MM.1S (cell line): ENCODE results near the gene MMP11.

Experiments used
- CTCF ChIP-seq: fragments of 300-600 bp; sonication (generic); IDR thresholded peaks from 2 replicates; pipeline ENCODE4 v1.5.1; 2016; ENCODE audit warnings: antibody characterized with exemption, low read length, mixed read lengths
- EZH2 ChIP-seq: fragments of 300-600 bp; sonication (generic); optimal IDR thresholded peaks from 2 replicates; pipeline ENCODE3; 2017; ENCODE audit warnings: low read depth, mild to moderate bottlenecking, antibody characterized with exemption, low read length, mixed read lengths
- EZH2phosphoT487 ChIP-seq: fragments of 300-600 bp; sonication (generic); IDR thresholded peaks from 2 replicates; pipeline ENCODE4 v1.6.1; 2018; ENCODE audit warnings: antibody characterized with exemption, low read length

- TF ChIP-seq CTCF (no peak), EZH2 (no peak), EZH2phosphoT487 (no peak)
These were observed 17.5 kb upstream of the MMP11 start for GRCh38 chr22:23754980-23755636.
